Endometrium (tissue), 2 donors: Measurements from ENCODE around the gene GRAMD1A.
"Not testable (repeated sequence)": the region's sequence is repeated elsewhere in the genome, so short reads cannot be mapped to it uniquely, and the experiment has no call there.

Source experiments
- FAIRE-seq: peaks from 2 replicates; lab custom pipeline; 2012; peaks lifted over from hg19 to GRCh38; lab: Jason Lieb, UNC
- donor health status: control.
- donor health status: control.

The GRAMD1A gene

GRCh38 chr19:35004517-35005255 is 4.6 kb downstream of the GRAMD1A start:
- FAIRE-seq = no peak

- no peak for FAIRE-seq
Observed at GRCh38 chr19:35005256-35005977, 5.3 kb downstream of the GRAMD1A start.

GRCh38 chr19:35006007-35006341 is 5.9 kb downstream of the GRAMD1A start:
- not testable (repeated sequence) for FAIRE-seq

- no peak for FAIRE-seq
Observed at GRCh38 chr19:35006342-35006998, 6.3 kb downstream of the GRAMD1A start.

- no peak for FAIRE-seq
Observed at GRCh38 chr19:35006999-35007365, 6.9 kb downstream of the GRAMD1A start.

GRCh38 chr19:35007427-35007826 is 7.3 kb downstream of the GRAMD1A start:
- FAIRE-seq = not testable (repeated sequence)

- FAIRE-seq = no peak
Observed at GRCh38 chr19:35008891-35009341, 8.8 kb downstream of the GRAMD1A start.

GRCh38 chr19:35009424-35010415 is 9.6 kb downstream of the GRAMD1A start:
- no peak for FAIRE-seq

- FAIRE-seq = no peak
Observed at GRCh38 chr19:35011091-35011689, 11.1 kb downstream of the GRAMD1A start.

GRCh38 chr19:35011737-35012682 is 11.9 kb downstream of the GRAMD1A start:
- no peak for FAIRE-seq

- no peak for FAIRE-seq
Observed at GRCh38 chr19:35013041-35013819, 13.1 kb downstream of the GRAMD1A start.

GRCh38 chr19:35013820-35014754 is 14.0 kb downstream of the GRAMD1A start:
- FAIRE-seq = no peak

GRCh38 chr19:35014774-35015173 is 14.7 kb downstream of the GRAMD1A start:
- FAIRE-seq = not testable (repeated sequence)

GRCh38 chr19:35015270-35015953 is 15.3 kb downstream of the GRAMD1A start:
- no peak for FAIRE-seq

GRCh38 chr19:35015954-35016351 is 15.8 kb downstream of the GRAMD1A start:
- FAIRE-seq = no peak

- no peak for FAIRE-seq
Observed at GRCh38 chr19:35017507-35017906, 17.4 kb downstream of the GRAMD1A start.

GRCh38 chr19:35018379-35018778 is 18.3 kb downstream of the GRAMD1A start:
- FAIRE-seq = no peak

GRCh38 chr19:35019144-35019543 is 19.0 kb downstream of the GRAMD1A start:
- FAIRE-seq = no peak
